ENCODE data around the gene FAM131B.
A peak's percentile ranks its signal among the peaks of the same experiment; 100 is the strongest.

The FAM131B gene

DNA sequence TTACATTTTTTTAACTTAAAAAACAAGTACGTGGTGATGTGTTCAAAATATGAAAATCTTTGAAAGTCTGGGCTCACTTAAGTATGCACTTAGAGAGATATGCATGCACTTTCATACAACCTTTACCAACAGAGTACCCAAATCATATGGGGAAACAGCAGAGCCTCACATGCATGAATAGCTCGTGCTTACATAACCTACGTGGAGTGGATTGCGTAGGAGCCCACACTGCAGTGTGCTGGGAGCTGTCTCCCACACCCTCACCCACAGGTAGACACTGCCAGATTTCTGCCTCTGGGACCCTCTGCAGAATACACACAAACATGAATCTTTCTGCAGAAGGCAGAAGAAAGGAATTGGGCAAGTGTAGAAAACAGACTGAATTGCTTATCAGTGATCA, 46.0 kb downstream of the FAM131B start:
- ATAC-seq (ENCODE audit: low read depth) (no peak), DNase-seq (ENCODE audit: low spot score) (no peak)
- H3K27me3 ChIP-seq (ENCODE audit: insufficient read depth, poor library complexity, severe bottlenecking): no peaks in the 10 kb centered on the region

DNA sequence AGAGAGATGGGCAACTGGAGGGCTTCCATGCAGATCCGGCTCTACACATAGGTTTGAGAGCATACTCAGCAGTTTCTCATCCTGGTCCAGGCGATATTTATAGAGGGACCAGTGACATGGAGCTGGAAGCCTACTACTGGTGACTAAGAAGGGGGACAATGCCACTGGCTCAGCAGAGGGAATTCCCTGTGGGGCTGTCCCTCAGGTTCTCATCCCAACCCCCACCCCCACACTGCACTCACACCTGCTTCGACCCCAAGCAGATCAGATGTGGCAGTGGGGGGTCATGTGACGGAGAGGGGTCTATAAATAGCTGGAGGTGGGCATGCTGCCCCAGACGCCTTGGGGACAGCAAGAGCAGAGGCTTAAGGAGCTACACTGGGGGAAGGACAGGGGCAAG, 46.7 kb downstream of the FAM131B start, which contains the start of gene CLCN1:
Gene CLCN1 (plus strand): TSS at position 336 of the 400 bp plus-strand sequence. CDS start 102 bp downstream, outside the sequence.
- no peaks in the 10 kb centered on the region for H3K9me3 ChIP-seq (ENCODE audit: severe bottlenecking)
- H3K36me3 ChIP-seq (ENCODE audit: low read depth): no peaks in the 10 kb centered on the region
- H3K4me3 ChIP-seq (ENCODE audit: severe bottlenecking): no peak within 1 kb of the TSS
- no peak for ATAC-seq (ENCODE audit: low read depth)
- H3K4me1 ChIP-seq (ENCODE audit: insufficient read depth, poor library complexity, severe bottlenecking): peaks cover 11% of the 10 kb centered on the region
- DNase-seq (ENCODE audit: low spot score): no peak
- TF ChIP-seq, protein P1, sequence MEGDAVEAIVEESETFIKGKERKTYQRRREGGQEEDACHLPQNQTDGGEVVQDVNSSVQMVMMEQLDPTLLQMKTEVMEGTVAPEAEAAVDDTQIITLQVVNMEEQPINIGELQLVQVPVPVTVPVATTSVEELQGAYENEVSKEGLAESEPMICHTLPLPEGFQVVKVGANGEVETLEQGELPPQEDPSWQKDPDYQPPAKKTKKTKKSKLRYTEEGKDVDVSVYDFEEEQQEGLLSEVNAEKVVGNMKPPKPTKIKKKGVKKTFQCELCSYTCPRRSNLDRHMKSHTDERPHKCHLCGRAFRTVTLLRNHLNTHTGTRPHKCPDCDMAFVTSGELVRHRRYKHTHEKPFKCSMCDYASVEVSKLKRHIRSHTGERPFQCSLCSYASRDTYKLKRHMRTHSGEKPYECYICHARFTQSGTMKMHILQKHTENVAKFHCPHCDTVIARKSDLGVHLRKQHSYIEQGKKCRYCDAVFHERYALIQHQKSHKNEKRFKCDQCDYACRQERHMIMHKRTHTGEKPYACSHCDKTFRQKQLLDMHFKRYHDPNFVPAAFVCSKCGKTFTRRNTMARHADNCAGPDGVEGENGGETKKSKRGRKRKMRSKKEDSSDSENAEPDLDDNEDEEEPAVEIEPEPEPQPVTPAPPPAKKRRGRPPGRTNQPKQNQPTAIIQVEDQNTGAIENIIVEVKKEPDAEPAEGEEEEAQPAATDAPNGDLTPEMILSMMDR (IDR thresholded peaks at IDR 0.05; ENCODE audit: poor library complexity, severe bottlenecking): no peak
- H3K27ac ChIP-seq (ENCODE audit: poor library complexity, severe bottlenecking): no peak within 1 kb of the TSS
- no peaks in the 10 kb centered on the region for H3K27me3 ChIP-seq (ENCODE audit: insufficient read depth, poor library complexity, severe bottlenecking)

More for the DNA sequence above, 46.0 kb downstream of the FAM131B start:
- Histone ChIP-seq H3K36me3 (ENCODE audit: low read depth) (no peaks in the 10 kb centered on the region), H3K4me1 (ENCODE audit: insufficient read depth, poor library complexity, severe bottlenecking) (peaks cover 11% of the 10 kb centered on the region), H3K4me3 (ENCODE audit: severe bottlenecking) (no peak overlapping the region), H3K9me3 (ENCODE audit: severe bottlenecking) (no peaks in the 10 kb centered on the region), H3K27ac (ENCODE audit: poor library complexity, severe bottlenecking) (no peak overlapping the region)
- TF ChIP-seq, protein P1 (IDR thresholded peaks at IDR 0.05; ENCODE audit: poor library complexity, severe bottlenecking): no peak

DNA sequence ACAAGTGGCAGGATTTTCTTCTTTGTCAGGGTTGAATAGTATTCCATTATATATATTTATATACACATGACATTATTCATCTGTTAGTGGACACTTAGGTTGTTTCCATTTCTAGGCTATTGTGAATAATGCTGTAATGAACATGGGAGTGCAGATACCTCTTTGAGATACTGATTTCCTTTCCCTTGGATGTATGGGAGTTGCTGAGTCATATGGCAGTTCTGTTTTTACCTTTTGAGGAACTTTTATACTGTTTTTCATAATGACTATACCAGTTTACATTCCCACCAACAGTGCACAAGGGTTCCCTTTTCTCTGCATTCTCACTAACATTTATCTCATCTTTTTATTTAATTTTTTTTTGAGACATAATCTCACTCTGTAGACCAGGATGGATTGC, 48.4 kb downstream of the FAM131B start:
- no peaks in the 10 kb centered on the region for H3K27me3 ChIP-seq (ENCODE audit: insufficient read depth, poor library complexity, severe bottlenecking)
- no peak for DNase-seq (ENCODE audit: low spot score)
- H3K4me1 ChIP-seq (ENCODE audit: insufficient read depth, poor library complexity, severe bottlenecking): peaks cover 10% of the 10 kb centered on the region
- H3K36me3 ChIP-seq (ENCODE audit: low read depth): no peaks in the 10 kb centered on the region
- no peak overlapping the region for H3K4me3 ChIP-seq (ENCODE audit: severe bottlenecking)
- TF ChIP-seq, protein P1 (IDR thresholded peaks at IDR 0.05; ENCODE audit: poor library complexity, severe bottlenecking): no peak
- no peak for ATAC-seq (ENCODE audit: low read depth)
- no peaks in the 10 kb centered on the region for H3K9me3 ChIP-seq (ENCODE audit: severe bottlenecking)
- H3K27ac ChIP-seq (ENCODE audit: poor library complexity, severe bottlenecking): no peak overlapping the region

- Histone ChIP-seq H3K4me1 (ENCODE audit: insufficient read depth, poor library complexity, severe bottlenecking) (peaks cover under 1% of the 10 kb centered on the region), H3K27me3 (ENCODE audit: insufficient read depth, poor library complexity, severe bottlenecking) (no peaks in the 10 kb centered on the region), H3K36me3 (ENCODE audit: low read depth) (peaks cover 45% of the 10 kb centered on the region), H3K9me3 (ENCODE audit: severe bottlenecking) (no peaks in the 10 kb centered on the region), H3K27ac (ENCODE audit: poor library complexity, severe bottlenecking) (no peak overlapping the region), H3K4me3 (ENCODE audit: severe bottlenecking) (no peak overlapping the region)
- DNase-seq (ENCODE audit: low spot score): no peak
- no peak for ATAC-seq (ENCODE audit: low read depth)
- TF ChIP-seq, protein P1 (IDR thresholded peaks at IDR 0.05; ENCODE audit: poor library complexity, severe bottlenecking): no peak
These were observed 53.9 kb downstream of the FAM131B start for GRCh38 chr7:143308632-143309031.

- H3K27me3 ChIP-seq (ENCODE audit: insufficient read depth, poor library complexity, severe bottlenecking): no peaks in the 10 kb centered on the region
- no peak overlapping the region for H3K27ac ChIP-seq (ENCODE audit: poor library complexity, severe bottlenecking)
These were observed 57.0 kb downstream of the FAM131B start for GRCh38 chr7:143305423-143306070.

More at GRCh38 chr7:143305423-143306070, 57.0 kb downstream of the FAM131B start:
- TF ChIP-seq, protein P1 (IDR thresholded peaks at IDR 0.05; ENCODE audit: poor library complexity, severe bottlenecking): peak; percentile 70
- peaks cover 76% of the 10 kb centered on the region for H3K36me3 ChIP-seq (ENCODE audit: low read depth)
- DNase-seq (ENCODE audit: low spot score) (no peak), ATAC-seq (ENCODE audit: low read depth) (peak; percentile 70)
- peaks cover 8% of the 10 kb centered on the region for H3K4me1 ChIP-seq (ENCODE audit: insufficient read depth, poor library complexity, severe bottlenecking)
- H3K9me3 ChIP-seq (ENCODE audit: severe bottlenecking): no peaks in the 10 kb centered on the region
- H3K4me3 ChIP-seq (ENCODE audit: severe bottlenecking): no peak overlapping the region
